ENCODE measurements around the gene AFF4.

DNA sequence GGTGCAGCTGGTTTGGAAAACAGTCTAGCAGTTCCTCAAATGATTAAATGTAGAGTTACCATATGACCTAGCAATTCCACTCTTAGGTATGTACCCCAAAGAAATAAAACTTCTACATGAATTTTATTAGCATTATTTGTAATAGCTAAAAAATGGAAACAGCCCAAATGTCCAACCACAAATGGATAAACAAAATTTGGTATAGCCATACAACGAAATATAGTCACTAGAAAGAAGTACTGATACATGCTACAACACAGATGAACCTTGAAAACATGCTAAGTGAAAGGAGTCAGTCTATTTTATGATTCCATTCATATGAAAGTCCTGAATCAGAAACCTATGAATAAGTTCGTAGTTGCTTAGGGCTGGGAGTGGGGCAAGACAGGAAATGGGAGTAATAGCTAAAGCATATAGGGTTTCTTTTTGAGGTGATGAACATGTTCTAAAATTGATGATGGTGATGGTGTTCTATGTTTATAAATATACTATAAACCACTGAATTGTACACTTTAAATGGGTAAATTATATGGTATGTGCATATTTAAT lies 103.5 kb downstream of the AFF4 start:
- TF ChIP-seq EZH2 (IDR thresholded peaks at IDR 0.05; ENCODE audit: borderline replicate concordance, insufficient read depth, low read length, poor library complexity, severe bottlenecking) (no peak), SMC3 (conservative IDR thresholded peaks at IDR 0.05; ENCODE audit: poor library complexity) (no peak), MXI1 (conservative IDR thresholded peaks at IDR 0.05; ENCODE audit: poor library complexity, severe bottlenecking) (no peak)
- TF ChIP-seq, protein P1, sequence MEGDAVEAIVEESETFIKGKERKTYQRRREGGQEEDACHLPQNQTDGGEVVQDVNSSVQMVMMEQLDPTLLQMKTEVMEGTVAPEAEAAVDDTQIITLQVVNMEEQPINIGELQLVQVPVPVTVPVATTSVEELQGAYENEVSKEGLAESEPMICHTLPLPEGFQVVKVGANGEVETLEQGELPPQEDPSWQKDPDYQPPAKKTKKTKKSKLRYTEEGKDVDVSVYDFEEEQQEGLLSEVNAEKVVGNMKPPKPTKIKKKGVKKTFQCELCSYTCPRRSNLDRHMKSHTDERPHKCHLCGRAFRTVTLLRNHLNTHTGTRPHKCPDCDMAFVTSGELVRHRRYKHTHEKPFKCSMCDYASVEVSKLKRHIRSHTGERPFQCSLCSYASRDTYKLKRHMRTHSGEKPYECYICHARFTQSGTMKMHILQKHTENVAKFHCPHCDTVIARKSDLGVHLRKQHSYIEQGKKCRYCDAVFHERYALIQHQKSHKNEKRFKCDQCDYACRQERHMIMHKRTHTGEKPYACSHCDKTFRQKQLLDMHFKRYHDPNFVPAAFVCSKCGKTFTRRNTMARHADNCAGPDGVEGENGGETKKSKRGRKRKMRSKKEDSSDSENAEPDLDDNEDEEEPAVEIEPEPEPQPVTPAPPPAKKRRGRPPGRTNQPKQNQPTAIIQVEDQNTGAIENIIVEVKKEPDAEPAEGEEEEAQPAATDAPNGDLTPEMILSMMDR (IDR thresholded peaks at IDR 0.05; ENCODE audit: poor library complexity, severe bottlenecking), result no peak

All from neural cell (in vitro differentiated cells).